ENCODE measurements around the gene MYORG. TPM values are rescaled to one million over a fixed set of nuclear protein-coding genes. Genes with fewer than 3 reads are reported as not detected.

Gene MYORG
- total RNA-seq, 1 experiment from 2014 or later: 5.6 TPM

DNA sequence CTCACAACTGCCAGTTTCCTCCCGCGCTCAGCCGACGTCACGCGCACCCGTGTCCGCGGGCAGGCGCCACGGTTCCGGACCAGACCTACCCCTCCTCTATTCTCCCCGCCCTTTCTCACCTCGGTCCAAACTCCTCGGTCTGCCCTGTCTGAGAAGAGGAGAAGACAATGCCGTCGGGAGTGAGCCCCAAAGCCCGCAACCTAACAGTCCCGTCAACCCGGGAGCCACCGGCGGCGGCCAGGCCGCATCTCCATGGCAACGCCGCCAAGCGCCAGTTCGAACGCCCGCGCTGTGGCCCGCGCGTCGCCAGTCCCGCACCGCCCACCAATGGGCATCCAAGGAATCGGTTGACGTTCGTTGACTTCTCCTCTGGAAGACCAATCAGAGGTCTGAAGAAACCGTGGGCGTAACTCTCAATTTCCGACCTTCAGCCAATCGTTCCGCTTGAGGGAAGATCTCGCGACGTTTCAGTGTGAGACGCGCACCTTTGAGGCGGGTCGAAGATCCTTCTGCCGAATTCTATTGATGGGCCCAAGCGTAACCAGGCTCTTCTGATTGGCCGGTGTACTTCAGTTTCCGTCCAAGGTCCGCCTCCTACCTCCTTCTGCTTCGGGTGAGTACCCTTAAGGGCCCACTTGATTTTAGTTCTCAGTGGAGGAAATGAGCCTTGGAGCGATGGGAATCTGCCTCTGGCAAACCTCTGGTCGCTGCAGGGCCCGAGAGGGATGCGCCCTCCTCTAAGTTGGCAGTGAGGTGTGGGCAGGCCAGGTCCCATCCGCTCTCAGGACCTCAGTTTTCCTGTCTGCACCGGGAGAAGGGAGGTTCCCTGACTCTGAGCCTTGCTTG lies 47.5 kb downstream of the MYORG start, which contains the start of the genes KIF24 and NUDT2:
Gene KIF24, minus strand, starts transcription at position 282 of the 846 bp plus-strand sequence. CDS start 17,922 bp downstream, outside the sequence.
Gene NUDT2, plus strand, starts transcription at position 583 of the 846 bp plus-strand sequence. CDS start 9,471 bp downstream, outside the sequence.
- H3K27ac Mint-ChIP-seq: peak within 1 kb of the TSS; percentile 90 to 99 (median 97)
- Histone ChIP-seq H3K4me2 (ENCODE audit: insufficient read depth, insufficient read length, low read length) (peak within 1 kb of the TSS; percentile 75), H3K27me3 (ENCODE audit: insufficient read depth, low read length) (no peaks in the 10 kb centered on the region), H3K23ac (ENCODE audit: insufficient read length, low read depth, low read length) (no peak within 1 kb of the TSS), H3K4ac (ENCODE audit: low read depth, low read length) (no peak within 1 kb of the TSS; the same call in 1 of the 2 replicates), H3K79me1 (ENCODE audit: insufficient read depth, low read depth, low read length, poor library complexity, severe bottlenecking) (no peaks in the 10 kb centered on the region), H3K56ac (ENCODE audit: insufficient read length, low read depth, low read length) (no peak within 1 kb of the TSS), H3K18ac (ENCODE audit: insufficient read length, low read depth, low read length) (peak within 1 kb of the TSS; percentile 54), H3K9ac (ENCODE audit: extremely low read depth, insufficient read length, low read length) (peak within 1 kb of the TSS; percentile 97), H2AK5ac (ENCODE audit: insufficient read length, low read length) (no peak within 1 kb of the TSS), H2BK5ac (ENCODE audit: insufficient read length, low read length) (no peak within 1 kb of the TSS), H4K5ac (ENCODE audit: insufficient read length, low read depth, low read length) (no peak within 1 kb of the TSS), H2BK15ac (ENCODE audit: low read depth, low read length) (no peak within 1 kb of the TSS), H3K23me2 (ENCODE audit: insufficient read length, low read depth, low read length, poor library complexity, severe bottlenecking) (peaks cover 8% of the 10 kb centered on the region), H2BK20ac (ENCODE audit: low read depth, low read length, poor library complexity, severe bottlenecking) (no peak within 1 kb of the TSS), H2BK12ac (ENCODE audit: insufficient read length, low read depth, low read length) (no peak within 1 kb of the TSS), H2BK120ac (ENCODE audit: low read depth, low read length, poor library complexity, severe bottlenecking) (peak within 1 kb of the TSS; percentile 10), H4K91ac (ENCODE audit: insufficient read length, low read depth, low read length) (no peak within 1 kb of the TSS), H3K9me3 (ENCODE audit: control insufficient read depth, low read depth, low read length) (no peaks in the 10 kb centered on the region), H3K4me1 (ENCODE audit: insufficient read depth, low read length) (peaks cover 1% of the 10 kb centered on the region; the same call in 1 of the 2 replicates), H3T11ph (ENCODE audit: low read length) (no peak within 1 kb of the TSS), H4K8ac (replicated peaks; ENCODE audit: insufficient read length, low read depth, low read length) (no peak within 1 kb of the TSS), H2AFZ (ENCODE audit: low read length) (no peak within 1 kb of the TSS), H3K79me2 (ENCODE audit: insufficient read depth, low read length) (no peaks in the 10 kb centered on the region), H3K27ac (ENCODE audit: insufficient read length, low read depth, low read length) (peak within 1 kb of the TSS; percentile 69), H4K20me1 (ENCODE audit: control insufficient read depth, insufficient read depth, insufficient read length) (no peaks in the 10 kb centered on the region), H3K14ac (ENCODE audit: insufficient read depth, low read length) (peak within 1 kb of the TSS; percentile 71; the same call in 1 of the 2 replicates)
- TF ChIP-seq, protein P1, sequence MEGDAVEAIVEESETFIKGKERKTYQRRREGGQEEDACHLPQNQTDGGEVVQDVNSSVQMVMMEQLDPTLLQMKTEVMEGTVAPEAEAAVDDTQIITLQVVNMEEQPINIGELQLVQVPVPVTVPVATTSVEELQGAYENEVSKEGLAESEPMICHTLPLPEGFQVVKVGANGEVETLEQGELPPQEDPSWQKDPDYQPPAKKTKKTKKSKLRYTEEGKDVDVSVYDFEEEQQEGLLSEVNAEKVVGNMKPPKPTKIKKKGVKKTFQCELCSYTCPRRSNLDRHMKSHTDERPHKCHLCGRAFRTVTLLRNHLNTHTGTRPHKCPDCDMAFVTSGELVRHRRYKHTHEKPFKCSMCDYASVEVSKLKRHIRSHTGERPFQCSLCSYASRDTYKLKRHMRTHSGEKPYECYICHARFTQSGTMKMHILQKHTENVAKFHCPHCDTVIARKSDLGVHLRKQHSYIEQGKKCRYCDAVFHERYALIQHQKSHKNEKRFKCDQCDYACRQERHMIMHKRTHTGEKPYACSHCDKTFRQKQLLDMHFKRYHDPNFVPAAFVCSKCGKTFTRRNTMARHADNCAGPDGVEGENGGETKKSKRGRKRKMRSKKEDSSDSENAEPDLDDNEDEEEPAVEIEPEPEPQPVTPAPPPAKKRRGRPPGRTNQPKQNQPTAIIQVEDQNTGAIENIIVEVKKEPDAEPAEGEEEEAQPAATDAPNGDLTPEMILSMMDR (conservative IDR thresholded peaks at IDR 0.05): no peak
- WGBS (ENCODE audit: extremely low coverage, insufficient read length, low lambda C conversion rate): no CpG with 5 or more reads among the region's 64 CpGs
- no peaks in the 10 kb centered on the region for H3K36me3 Mint-ChIP-seq (ENCODE audit: insufficient read depth in 1 of 3, low read depth in 3 of 3)
- H3K9me3 Mint-ChIP-seq: peaks cover 0 to 3% of the 10 kb centered on the region in 2 experiments; a peak in 1 of 5 replicates
- peaks cover 28 to 33% of the 10 kb centered on the region in 2 experiments for H3K4me1 Mint-ChIP-seq
- H3K27me3 Mint-ChIP-seq (ENCODE audit: low read depth): no peaks in the 10 kb centered on the region
- peak; percentile 99 for DNase-seq
- peak within 1 kb of the TSS; percentile 92 to 97 for H3K4me3 Mint-ChIP-seq

Data from H9 (cell line).